HCT116 (cell line): Measurements from ENCODE around the gene MRPS35. TPM values are rescaled to one million over a fixed set of nuclear protein-coding genes. Genes with fewer than 3 reads are reported as not detected.

Experiments used
- ATAC-seq: fragments of 200-7000 bp; cut with Tn5 transposase; 2 replicates; pipeline ENCODE4 v1.9.1; 2020; ENCODE audit warnings: mild to moderate bottlenecking, moderate library complexity
- BruUV-seq: library from RNA; stranded (reverse); fragments of 400-500 nt; replicated peaks from 2 replicates; lab custom pipeline; 2021; lab: Mats Ljungman, UMichigan
- CTCF ChIA-PET: fragments of 300-600 bp; sonication (Branson Sonifier 250); formaldehyde crosslinking; loops from one replicate; lab custom pipeline; 2021; ENCODE audit warnings: antibody characterized with exemption; lab: Charles Lee
- POLR2A ChIA-PET: fragments of 300-600, 350-600 bp; sonication (Branson Sonifier 250); formaldehyde crosslinking; loops from one replicate; lab custom pipeline; 2021; ENCODE audit warnings: antibody characterized with exemption; lab: Charles Lee
- RAD21 ChIA-PET, 2 experiments: fragments of 300-600 bp; sonication (Branson Sonifier 250); formaldehyde crosslinking; loops; one replicate each; lab custom pipeline; 2023; ENCODE audit warnings: low total read pairs in 2 of 2; ENCODE audit not compliant: uncharacterized antibody in 2 of 2, unreplicated experiment in 2 of 2, low non-redundant PET in 1 of 2; lab: Charles Lee
- DNase-seq: peaks from one replicate; pipeline ENCODE4 v3.0.0-alpha.2; 2010; ENCODE audit warnings: low read depth, low spot score
- H2AFZ ChIP-seq: fragments of 200-600 bp; shearing (Covaris generic), sonication (generic); 2 replicates; pipeline ENCODE4 v1.6.1; 2017; ENCODE audit warnings: low read depth, mixed run types, mixed read lengths, antibody characterized with exemption, low read length; ENCODE audit not compliant: poor library complexity, severe bottlenecking
- H3K27ac ChIP-seq: 2 replicates; pipeline ENCODE4 v1.5.1; 2012; ENCODE audit warnings: low read depth, low read length
- H3K27me3 ChIP-seq: fragments of 200-600 bp; sonication (generic); 2 replicates; pipeline ENCODE4 v1.6.1; 2016; ENCODE audit warnings: mixed run types, low read length, mixed read lengths; ENCODE audit not compliant: insufficient read depth
- H3K36me3 ChIP-seq, 2 experiments: fragments of 200-500 bp in 1 of 2; fragments of 200-600 bp in 1 of 2; sonication (Bioruptor generic) in 1 of 2; sonication (generic) in 1 of 2; 2 replicates each; pipeline versions ENCODE4 v1.5.1 to v1.6.1; 2014 to 2016; ENCODE audit warnings: low read length in 2 of 2, inconsistent platforms in 1 of 2, mixed read lengths in 1 of 2, mixed run types in 1 of 2; ENCODE audit not compliant: insufficient read depth in 2 of 2, control insufficient read depth in 1 of 2
- H3K4me1 ChIP-seq, 2 experiments: fragments of 200-600 bp in 1 of 2; sonication (generic) in 1 of 2; 2 replicates each; pipeline versions ENCODE4 v1.5.1 to v1.6.1; 2012 to 2017; ENCODE audit warnings: low read length in 2 of 2, inconsistent platforms in 1 of 2, mild to moderate bottlenecking in 1 of 2, mixed read lengths in 1 of 2, mixed run types in 1 of 2, moderate library complexity in 1 of 2; ENCODE audit not compliant: insufficient read depth in 2 of 2, control insufficient read depth in 1 of 2
- H3K4me2 ChIP-seq: fragments of 200-600 bp; sonication (generic); 2 replicates; pipeline ENCODE4 v1.6.1; 2017; ENCODE audit warnings: mixed run types, low read length, mixed read lengths
- H3K4me3 ChIP-seq, 2 experiments: fragments of 200-600 bp in 1 of 2; sonication (generic) in 1 of 2; replicated peaks in 1 of 2; 2 replicates each; pipeline ENCODE4 v1.5.1; 2011 to 2016; ENCODE audit warnings: low read length in 2 of 2, control low read depth in 1 of 2, low read depth in 1 of 2, mild to moderate bottlenecking in 1 of 2, mixed read lengths in 1 of 2, mixed run types in 1 of 2
- H3K79me2 ChIP-seq: fragments of 200-600 bp; sonication (generic); 2 replicates; pipeline ENCODE4 v1.6.1; 2017; ENCODE audit warnings: mild to moderate bottlenecking, mixed run types, low read length, moderate library complexity, mixed read lengths; ENCODE audit not compliant: insufficient read depth
- H3K9ac ChIP-seq: fragments of 200-600 bp; sonication (generic); 2 replicates; pipeline ENCODE4 v1.6.1; 2016; ENCODE audit warnings: low read length, mixed read lengths
- H3K9me2 ChIP-seq: fragments of 200-600 bp; sonication (generic), shearing (Covaris generic); 2 replicates; pipeline ENCODE4 v1.6.1; 2017; ENCODE audit warnings: mixed run types, mild to moderate bottlenecking, moderate library complexity; ENCODE audit not compliant: insufficient read depth
- H3K9me3 ChIP-seq, 2 experiments: fragments of 200-500 bp in 1 of 2; fragments of 200-600 bp in 1 of 2; sonication (Bioruptor generic) in 1 of 2; sonication (generic) in 1 of 2; 2 replicates each; pipeline ENCODE4 v1.6.1; 2014 to 2017; ENCODE audit warnings: low read length in 2 of 2, mixed read lengths in 2 of 2, inconsistent platforms in 1 of 2, low read depth in 1 of 2, mild to moderate bottlenecking in 1 of 2, mixed run types in 1 of 2, moderate library complexity in 1 of 2; ENCODE audit not compliant: control insufficient read depth in 1 of 2, insufficient read depth in 1 of 2
- H4K20me1 ChIP-seq: fragments of 200-600 bp; sonication (generic), shearing (Covaris generic); 2 replicates; pipeline ENCODE4 v1.6.1; 2017; ENCODE audit warnings: mixed run types, mild to moderate bottlenecking, moderate library complexity; ENCODE audit not compliant: insufficient read depth
- ELF1 ChIP-seq: IDR thresholded peaks from 2 replicates; pipeline ENCODE4 v1.6.1; 2012; ENCODE audit warnings: low read depth, borderline replicate concordance
- POLR2AphosphoS5 ChIP-seq: IDR thresholded peaks from 2 replicates; pipeline ENCODE4 v1.6.1; 2011; ENCODE audit warnings: mild to moderate bottlenecking, low read depth, low read length, moderate library complexity
- RAD21 ChIP-seq: IDR thresholded peaks from 2 replicates; pipeline ENCODE4 v1.6.1; 2012; ENCODE audit warnings: low read depth, mild to moderate bottlenecking
- REST ChIP-seq: IDR thresholded peaks from 2 replicates; pipeline ENCODE4 v1.6.1; 2012; ENCODE audit warnings: low read depth
- SP1 ChIP-seq: IDR thresholded peaks from 2 replicates; pipeline ENCODE4 v1.6.1; 2012; ENCODE audit warnings: low read depth
- TCF7L2 ChIP-seq: IDR thresholded peaks from 2 replicates; pipeline ENCODE4 v1.7.0; 2011; ENCODE audit warnings: borderline replicate concordance, inconsistent platforms; ENCODE audit not compliant: insufficient read depth, insufficient read length; ENCODE audit errors: extremely low read depth
- ZNF274 ChIP-seq: fragments of 200-500 bp; sonication (Bioruptor generic); IDR thresholded peaks from 2 replicates; pipeline ENCODE4 v1.6.1; 2014; ENCODE audit warnings: mild to moderate bottlenecking, low read depth, low read length, inconsistent platforms
- intact Hi-C: fragments of 100-400 bp; cut with micrococcal nuclease; formaldehyde crosslinking; loops from 2 replicates; pipeline ENCODE4 v1.10.0; 2022
- total RNA-seq: library from RNA; stranded (reverse); gene quantifications from one replicate; pipeline ENCODE4 v1.2.1, GENCODE V29; 2021; ENCODE audit not compliant: unreplicated experiment

Gene MRPS35
- total RNA-seq, 1 experiment from 2014 or later: 55.4 TPM

DNA sequence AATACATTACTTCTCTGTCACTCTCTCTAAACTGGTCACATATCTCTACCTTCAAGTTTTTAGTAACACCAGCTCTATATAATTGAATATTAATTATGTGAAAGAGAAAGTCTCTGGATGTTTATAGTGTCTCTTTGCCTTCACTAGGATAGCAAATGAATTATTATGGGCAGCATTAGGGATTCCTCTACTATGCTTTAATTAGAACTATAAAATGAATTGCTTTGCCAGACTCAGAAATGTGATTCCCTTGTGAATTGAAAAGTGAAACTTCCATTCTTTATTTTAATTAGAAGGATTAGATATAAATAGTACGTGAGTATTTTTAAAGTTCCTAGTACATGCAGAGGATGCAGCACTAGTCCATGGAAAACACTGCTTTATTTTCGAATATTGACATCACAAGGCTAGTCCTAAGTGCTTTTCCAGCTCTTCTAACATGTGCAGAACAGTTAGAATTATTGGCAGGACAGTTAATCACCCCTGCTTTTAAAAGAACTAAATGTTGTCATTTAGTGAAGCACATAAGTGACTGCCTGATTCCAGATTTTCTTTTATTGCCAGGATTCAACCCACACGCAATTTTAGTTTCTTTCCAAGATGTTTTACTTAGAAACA lies 37.4 kb upstream of the MRPS35 start:
- CTCF ChIA-PET: no interaction called here
- TF ChIP-seq REST (no peak), ZNF274 (no peak), RAD21 (no peak), SP1 (no peak), POLR2AphosphoS5 (no peak), TCF7L2 (no peak), ELF1 (no peak)

More for the DNA sequence above, 37.4 kb upstream of the MRPS35 start:
- no peak overlapping the region for H3K4me2 ChIP-seq
- ATAC-seq (no peak), DNase-seq (no peak)
- no TSS peak for BruUV-seq
- no peaks in the 10 kb centered on the region for H3K27me3 ChIP-seq
- H3K9ac ChIP-seq: no peak overlapping the region
- H3K9me3 ChIP-seq: no peaks in the 10 kb centered on the region
- no peaks in the 10 kb centered on the region for H3K9me2 ChIP-seq
- no peaks in the 10 kb centered on the region for H3K79me2 ChIP-seq
- no peak overlapping the region for H3K4me3 ChIP-seq
- ChIA-PET RAD21 (no interaction called here), POLR2A (no interaction called here)
- H3K36me3 ChIP-seq: peaks cover 0 to 10% of the 10 kb centered on the region in 2 experiments; a peak in 1 of 4 replicates
- H3K4me1 ChIP-seq: no peaks in the 10 kb centered on the region
- H2AFZ ChIP-seq: no peak overlapping the region
- H4K20me1 ChIP-seq: no peaks in the 10 kb centered on the region
- intact Hi-C loops: no loop called here
- H3K27ac ChIP-seq: no peak overlapping the region
